ENCODE results near the gene PGAP6. TPM values are rescaled to one million over a fixed set of nuclear protein-coding genes. Genes with fewer than 3 reads are reported as not detected.
A peak's percentile ranks its signal among the peaks of the same experiment; 100 is the strongest.
"Not testable (repeated sequence)": the region's sequence is repeated elsewhere in the genome, so short reads cannot be mapped to it uniquely, and the experiment has no call there.

Gene PGAP6
- total RNA-seq, 1 donor, result 52.2 TPM

DNA sequence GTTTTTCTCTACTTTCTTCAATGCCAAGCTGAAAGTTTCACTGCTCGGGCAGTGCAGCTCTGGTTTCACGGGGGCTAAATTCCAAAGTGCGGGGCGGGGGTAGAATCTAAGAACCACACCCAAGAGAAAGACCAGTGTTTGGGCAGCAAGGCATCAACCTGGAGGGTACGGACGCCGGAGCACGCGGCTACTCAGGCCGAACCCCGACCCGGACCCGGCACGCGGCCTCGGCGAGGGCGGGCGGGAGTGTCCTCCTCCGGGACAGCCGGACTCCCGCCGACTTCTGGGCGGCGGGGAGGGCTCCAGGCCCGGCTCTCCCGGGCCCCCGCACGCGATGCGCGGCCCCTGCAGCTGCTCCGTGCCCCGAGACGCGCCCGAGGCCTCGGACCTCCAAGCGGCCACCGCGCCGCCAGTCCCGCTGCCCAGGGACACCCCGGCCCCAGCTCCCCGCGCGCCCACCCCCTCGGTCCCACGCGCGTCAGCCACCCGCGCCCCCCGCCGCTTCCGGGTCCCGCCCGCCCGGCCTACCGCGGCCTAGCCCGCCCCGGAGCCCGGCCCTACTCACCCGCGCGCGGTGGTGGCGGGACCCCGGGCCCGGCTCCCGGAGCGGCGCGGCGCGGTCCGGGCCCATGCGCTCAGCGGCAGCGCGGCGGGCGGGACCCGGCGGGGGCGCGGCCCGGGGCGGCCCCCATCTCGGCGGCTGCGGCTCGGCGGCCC is 29.8 kb downstream of the PGAP6 start:
- no peak for DNase-seq (ENCODE audit: low read depth)
- TF ChIP-seq, protein P1, sequence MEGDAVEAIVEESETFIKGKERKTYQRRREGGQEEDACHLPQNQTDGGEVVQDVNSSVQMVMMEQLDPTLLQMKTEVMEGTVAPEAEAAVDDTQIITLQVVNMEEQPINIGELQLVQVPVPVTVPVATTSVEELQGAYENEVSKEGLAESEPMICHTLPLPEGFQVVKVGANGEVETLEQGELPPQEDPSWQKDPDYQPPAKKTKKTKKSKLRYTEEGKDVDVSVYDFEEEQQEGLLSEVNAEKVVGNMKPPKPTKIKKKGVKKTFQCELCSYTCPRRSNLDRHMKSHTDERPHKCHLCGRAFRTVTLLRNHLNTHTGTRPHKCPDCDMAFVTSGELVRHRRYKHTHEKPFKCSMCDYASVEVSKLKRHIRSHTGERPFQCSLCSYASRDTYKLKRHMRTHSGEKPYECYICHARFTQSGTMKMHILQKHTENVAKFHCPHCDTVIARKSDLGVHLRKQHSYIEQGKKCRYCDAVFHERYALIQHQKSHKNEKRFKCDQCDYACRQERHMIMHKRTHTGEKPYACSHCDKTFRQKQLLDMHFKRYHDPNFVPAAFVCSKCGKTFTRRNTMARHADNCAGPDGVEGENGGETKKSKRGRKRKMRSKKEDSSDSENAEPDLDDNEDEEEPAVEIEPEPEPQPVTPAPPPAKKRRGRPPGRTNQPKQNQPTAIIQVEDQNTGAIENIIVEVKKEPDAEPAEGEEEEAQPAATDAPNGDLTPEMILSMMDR (IDR thresholded peaks at IDR 0.05; ENCODE audit: insufficient read depth, low read depth, low read length), result no peak
- peak overlapping the region; percentile 73 for H3K4me3 ChIP-seq (ENCODE audit: low read depth, low read length)

DNA sequence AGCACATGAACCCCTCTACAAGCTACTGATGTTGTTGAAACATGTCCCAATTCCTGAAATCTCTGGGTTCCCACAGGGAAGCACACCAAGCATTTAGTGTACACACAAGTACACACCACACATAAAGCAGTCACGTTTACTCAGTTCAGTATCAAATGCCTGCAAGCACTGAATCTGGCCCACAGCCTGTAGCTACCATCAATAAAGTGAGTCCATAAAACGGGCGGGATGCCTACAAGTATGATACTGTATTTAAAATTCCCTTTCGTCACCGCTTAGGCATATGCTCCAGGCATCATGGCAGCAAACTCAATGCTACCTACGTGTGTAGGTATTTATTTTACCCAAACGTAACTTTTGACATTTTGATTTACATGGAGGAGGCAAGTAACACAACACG is 31.6 kb downstream of the PGAP6 start:
- TF ChIP-seq, protein P1 (IDR thresholded peaks at IDR 0.05; ENCODE audit: insufficient read depth, low read depth, low read length), result no peak
- H3K4me3 ChIP-seq (ENCODE audit: low read depth, low read length), result no peak overlapping the region
- DNase-seq (ENCODE audit: low read depth), result no peak

GRCh38 chr16:349211-349610 is 32.6 kb downstream of the PGAP6 start:
- TF ChIP-seq, protein P1 (IDR thresholded peaks at IDR 0.05; ENCODE audit: insufficient read depth, low read depth, low read length), result no peak

DNA sequence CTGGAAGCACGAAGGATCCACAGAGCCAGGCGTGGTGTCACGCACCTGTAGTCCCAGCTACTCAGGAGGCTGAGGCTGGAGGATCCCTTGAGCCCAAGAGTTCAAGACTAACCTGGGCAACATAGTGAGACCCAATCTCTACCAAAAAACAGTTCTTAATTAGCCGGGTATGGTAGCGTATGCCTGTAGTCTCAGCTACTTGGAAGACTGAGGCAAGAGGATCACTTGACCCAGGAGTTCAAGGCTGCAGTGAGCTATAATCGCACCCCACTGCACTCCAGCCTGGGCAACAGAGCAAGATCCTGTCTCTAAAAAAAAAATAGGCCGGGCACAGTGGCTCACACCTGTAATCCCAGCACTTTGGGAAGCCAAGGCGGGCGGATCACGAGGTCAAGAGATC is 33.3 kb downstream of the PGAP6 start:
- H3K4me3 ChIP-seq (ENCODE audit: low read depth, low read length); DNase-seq (ENCODE audit: low read depth): not testable (repeated sequence)

More at GRCh38 chr16:349211-349610, 32.6 kb downstream of the PGAP6 start:
- no peak overlapping the region for H3K4me3 ChIP-seq (ENCODE audit: low read depth, low read length)
- no peak for DNase-seq (ENCODE audit: low read depth)

GRCh38 chr16:347203-347602 is 34.6 kb downstream of the PGAP6 start:
- DNase-seq (ENCODE audit: low read depth), result no peak
- no peak overlapping the region for H3K4me3 ChIP-seq (ENCODE audit: low read depth, low read length)
- TF ChIP-seq, protein P1 (IDR thresholded peaks at IDR 0.05; ENCODE audit: insufficient read depth, low read depth, low read length), result no peak

DNA sequence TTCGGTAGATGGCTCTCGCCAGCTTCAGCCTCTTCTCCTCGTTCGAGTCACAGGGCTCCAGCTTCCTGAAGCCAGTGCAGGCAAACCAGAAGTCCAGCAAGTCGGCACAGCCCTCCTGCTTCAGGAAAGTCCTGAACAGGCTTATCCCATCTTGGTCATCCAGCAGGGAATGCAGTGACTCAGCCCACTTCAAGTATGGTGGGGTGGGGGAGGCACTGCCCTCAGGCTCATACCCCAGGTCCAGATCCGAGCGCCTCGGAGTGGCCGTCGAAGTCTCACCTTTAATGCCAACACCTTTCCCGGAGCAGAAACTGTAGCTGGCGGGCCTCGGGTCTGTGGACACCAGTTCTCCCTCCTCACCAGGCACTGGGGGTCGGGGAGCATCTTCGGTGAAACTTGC is 35.2 kb downstream of the PGAP6 start:
- no peak overlapping the region for H3K4me3 ChIP-seq (ENCODE audit: low read depth, low read length)
- TF ChIP-seq, protein P1 (IDR thresholded peaks at IDR 0.05; ENCODE audit: insufficient read depth, low read depth, low read length), result no peak
- no peak for DNase-seq (ENCODE audit: low read depth)

DNA sequence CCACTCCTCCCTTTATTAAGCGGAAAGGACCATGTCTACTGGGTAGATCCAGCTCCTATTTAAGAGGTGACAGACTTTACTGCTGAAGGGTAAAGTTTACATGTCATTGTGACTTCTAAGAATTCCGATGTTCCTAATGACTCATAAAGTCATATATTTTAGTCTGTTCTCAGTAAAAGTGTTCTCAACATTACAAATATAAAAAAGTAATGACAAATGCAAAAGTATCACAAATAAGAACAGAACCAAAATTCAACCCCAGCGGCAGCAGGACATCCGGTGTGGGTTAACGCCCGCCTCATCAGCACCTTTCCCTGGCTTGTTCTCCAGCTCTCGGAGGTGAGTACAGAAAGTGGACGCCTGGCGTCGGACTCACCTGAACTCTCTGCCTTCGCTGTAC is 36.0 kb downstream of the PGAP6 start:
- H3K4me3 ChIP-seq (ENCODE audit: low read depth, low read length), result no peak overlapping the region
- TF ChIP-seq, protein P1 (IDR thresholded peaks at IDR 0.05; ENCODE audit: insufficient read depth, low read depth, low read length), result no peak
- no peak for DNase-seq (ENCODE audit: low read depth)
